BJ (cell line): ENCODE data around the gene PRKCA. TPM values are rescaled to one million over a fixed set of nuclear protein-coding genes. Genes with fewer than 3 reads are reported as not detected.

Experiments used
- CTCF ChIA-PET: fragments of 350-600 bp; formaldehyde crosslinking; extraction: SDS; loops from one replicate; lab custom pipeline; 2021; ENCODE audit warnings: antibody characterized with exemption, inconsistent platforms; lab: Yijun Ruan, JAX
- POLR2A ChIA-PET: fragments of 300-600 bp; sonication (Branson Sonifier 250); formaldehyde crosslinking; extraction: SDS; loops from one replicate; lab custom pipeline; 2021; ENCODE audit warnings: antibody characterized with exemption; lab: Charles Lee
- DNase-seq: peaks from one replicate; pipeline ENCODE4 v3.0.0-alpha.2; 2011; ENCODE audit warnings: low read depth
- H3K27me3 ChIP-seq: 2 replicates; pipeline ENCODE4 v1.6.0; 2011; ENCODE audit warnings: low read length; ENCODE audit not compliant: control insufficient read depth, insufficient read depth
- H3K36me3 ChIP-seq: 2 replicates; pipeline ENCODE4 v1.5.1; 2011; ENCODE audit warnings: low read length; ENCODE audit not compliant: control insufficient read depth, insufficient read depth
- H3K4me3 ChIP-seq: 2 replicates; pipeline ENCODE4 v1.5.1; 2011; ENCODE audit warnings: low read depth, mild to moderate bottlenecking, control low read depth, low read length
- CTCF ChIP-seq: IDR thresholded peaks from 2 replicates; pipeline ENCODE4 v1.5.1; 2011; ENCODE audit warnings: low read depth, mild to moderate bottlenecking, control low read depth, inconsistent platforms, low read length, moderate library complexity; ENCODE audit not compliant: insufficient read depth
- polyA plus RNA-seq: library from polyadenylated mRNA; depleted of rRNA; stranded (reverse); fragments of >200 nt; gene quantifications from 2 replicates; pipeline ENCODE4 v1.2.3, GENCODE V29; 2011

PRKCA gene
- polyA plus RNA-seq, 1 experiment, result 38.7 TPM

DNA sequence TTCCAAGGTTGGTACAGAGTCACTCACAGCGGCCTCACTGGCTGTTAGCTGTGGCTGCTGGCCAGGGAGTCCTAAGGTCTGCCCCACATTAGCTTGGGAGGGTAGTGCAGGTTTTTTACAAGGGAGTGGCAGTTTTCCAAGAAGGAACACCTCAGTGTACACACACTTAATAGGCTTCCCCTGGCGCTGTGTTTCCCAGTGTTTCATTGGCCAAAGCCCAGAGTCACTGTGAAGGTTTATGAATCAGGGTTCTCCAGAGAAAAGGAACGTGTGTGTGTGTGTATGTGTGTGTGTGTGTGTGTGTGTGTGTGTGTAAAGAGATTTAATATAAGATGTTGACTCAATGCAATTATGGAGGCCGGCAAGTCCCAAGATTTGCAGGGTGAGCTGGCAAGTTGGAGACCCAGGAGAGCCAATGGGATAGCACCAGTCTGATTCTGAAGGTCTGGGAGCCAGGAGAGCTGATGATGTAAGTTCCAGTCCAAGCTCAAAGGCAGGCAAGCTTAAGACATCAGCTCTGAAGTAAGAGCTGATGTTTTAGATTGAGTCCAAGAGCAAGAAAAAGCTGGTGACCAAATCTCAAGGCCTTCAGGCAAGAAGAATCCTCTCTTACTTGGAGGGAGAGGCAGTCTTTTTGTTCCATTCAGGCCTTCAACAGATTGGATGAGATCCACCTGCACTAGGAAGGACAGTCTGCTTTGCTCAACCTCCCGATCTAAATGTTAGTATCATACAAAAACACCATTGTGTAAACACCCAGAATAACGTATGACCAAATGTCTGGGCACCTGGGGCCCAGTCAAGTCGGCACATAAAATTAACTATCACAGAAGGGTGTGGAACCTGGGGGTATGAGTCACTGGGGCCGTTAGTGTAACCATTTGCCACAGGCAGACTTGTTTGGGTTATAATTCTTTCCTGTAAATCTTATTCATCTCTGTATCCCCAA lies 206.8 kb downstream of the PRKCA start:
- TF ChIP-seq CTCF, result no peak
- no peaks in the 10 kb centered on the region for H3K27me3 ChIP-seq
- ChIA-PET POLR2A (interaction anchor here (0.6 kb wide), 1 partner anchor 16 kb away, joined by 3 read pairs; no protein-coding TSS in a partner anchor), CTCF (interaction anchor here (1.0 to 1.2 kb wide), 2 partner anchors 18 to 219 kb away, joined by 3 read pairs; no protein-coding TSS in a partner anchor)
- H3K4me3 ChIP-seq, result no peak overlapping the region
- no peak for DNase-seq
- H3K36me3 ChIP-seq, result no peaks in the 10 kb centered on the region

DNA sequence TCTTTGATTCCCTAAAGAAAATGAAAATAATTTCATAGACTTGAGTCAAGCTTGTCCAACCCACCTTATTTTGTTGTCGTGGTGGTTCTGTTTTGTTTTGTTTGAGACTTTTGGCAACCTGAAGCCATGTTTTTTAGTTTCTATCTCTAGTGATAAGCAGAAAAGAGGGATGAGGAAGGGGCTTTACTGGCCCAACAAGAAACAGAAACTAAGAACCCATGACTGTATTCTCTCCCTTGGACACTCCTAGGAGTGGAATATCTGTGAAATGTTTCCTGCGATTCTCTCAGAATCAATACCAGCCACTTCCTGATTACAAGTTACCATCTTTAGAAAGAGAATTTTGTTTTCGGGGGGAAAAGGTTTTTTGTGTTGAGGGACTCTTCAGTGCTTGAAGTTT lies 207.5 kb downstream of the PRKCA start:
- Histone ChIP-seq H3K27me3 (no peaks in the 10 kb centered on the region), H3K36me3 (no peaks in the 10 kb centered on the region), H3K4me3 (no peak overlapping the region)
- DNase-seq, result no peak
- ChIA-PET POLR2A (no interaction called here), CTCF (interaction anchor here (0.6 to 1.2 kb wide), 2 partner anchors 41 to 220 kb away, joined by 3 read pairs; no protein-coding TSS in a partner anchor)
- TF ChIP-seq CTCF, result no peak

DNA sequence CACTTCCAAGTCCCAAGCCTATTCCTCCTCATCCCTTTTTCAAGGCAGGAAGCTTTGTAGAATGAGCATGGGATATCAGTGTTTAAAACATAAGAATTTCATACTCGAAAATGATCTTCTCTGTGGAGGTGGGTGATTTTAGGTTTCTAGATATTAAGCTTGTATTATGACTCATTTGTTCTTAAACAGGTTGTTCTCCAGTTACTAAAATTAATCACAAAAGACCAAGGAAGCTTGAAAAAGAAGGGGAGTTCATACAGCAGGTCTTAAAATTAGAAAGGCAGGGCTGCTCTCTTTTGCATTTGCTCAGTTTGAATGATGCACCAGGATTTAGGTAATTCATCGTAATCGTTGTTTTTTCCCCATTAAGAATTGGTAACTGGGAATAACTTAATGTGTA lies 208.7 kb downstream of the PRKCA start:
- TF ChIP-seq CTCF, result no peak
- CTCF ChIA-PET, result no interaction called here
- POLR2A ChIA-PET, result no interaction called here
- no peaks in the 10 kb centered on the region for H3K36me3 ChIP-seq
- H3K4me3 ChIP-seq, result no peak overlapping the region
- no peak for DNase-seq
- H3K27me3 ChIP-seq, result no peaks in the 10 kb centered on the region

DNA sequence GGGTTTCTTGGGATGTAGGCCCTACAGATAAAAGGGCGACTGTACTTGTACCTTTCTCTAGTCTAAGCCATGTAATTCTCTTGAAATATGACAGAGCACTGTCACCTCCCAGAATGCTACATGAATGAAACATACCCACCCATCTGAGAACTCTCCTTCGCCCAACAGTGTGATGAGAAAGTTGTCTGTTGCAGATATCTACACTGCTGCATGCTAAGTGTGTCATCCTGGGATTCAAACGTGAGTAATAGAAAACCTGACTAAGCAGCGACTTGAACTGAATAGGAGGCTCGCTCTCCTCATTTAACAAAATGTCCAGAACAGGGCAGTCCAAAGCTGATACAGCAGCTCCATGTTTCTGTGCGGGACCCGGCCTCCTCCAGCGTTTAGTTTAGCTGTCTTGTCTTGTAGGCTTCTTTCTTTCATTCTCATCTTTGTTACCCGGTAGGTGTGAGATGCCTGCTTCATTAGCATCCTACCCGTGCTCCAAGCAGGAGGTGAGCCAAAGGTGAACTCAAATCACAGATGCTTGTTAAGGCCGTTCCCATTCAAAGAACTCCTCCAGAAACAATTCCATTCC lies 211.9 kb downstream of the PRKCA start:
- Histone ChIP-seq H3K4me3 (no peak overlapping the region), H3K36me3 (peaks cover 2% of the 10 kb centered on the region; the same call in 1 of the 2 replicates), H3K27me3 (no peaks in the 10 kb centered on the region)
- DNase-seq, result no peak
- no peak for TF ChIP-seq CTCF
- POLR2A ChIA-PET, result no interaction called here
- CTCF ChIA-PET, result no interaction called here

- no peak for TF ChIP-seq CTCF
- H3K27me3 ChIP-seq, result no peaks in the 10 kb centered on the region
- no peak for DNase-seq
- H3K4me3 ChIP-seq, result no peak overlapping the region
- ChIA-PET CTCF (no interaction called here), POLR2A (no interaction called here)
- peaks cover 2% of the 10 kb centered on the region; the same call in 1 of the 2 replicates for H3K36me3 ChIP-seq
These were observed 213.6 kb downstream of the PRKCA start for GRCh38 chr17:66515974-66516373.
